Hypothalamus (tissue), 51 donors: ENCODE measurements around the gene ANK3.

Source experiments
- DNase-seq, 51 donors: peaks; one replicate each; lab custom pipeline; 2025; lab: John Stamatoyannopoulos, UW

Gene ANK3

GRCh38 chr10:60414877-60415585, 25.4 kb upstream of the ANK3 start:
- DNase-seq: no peak

- no peak for DNase-seq
Measured at GRCh38 chr10:60414111-60414510, 24.4 kb upstream of the ANK3 start.

DNA sequence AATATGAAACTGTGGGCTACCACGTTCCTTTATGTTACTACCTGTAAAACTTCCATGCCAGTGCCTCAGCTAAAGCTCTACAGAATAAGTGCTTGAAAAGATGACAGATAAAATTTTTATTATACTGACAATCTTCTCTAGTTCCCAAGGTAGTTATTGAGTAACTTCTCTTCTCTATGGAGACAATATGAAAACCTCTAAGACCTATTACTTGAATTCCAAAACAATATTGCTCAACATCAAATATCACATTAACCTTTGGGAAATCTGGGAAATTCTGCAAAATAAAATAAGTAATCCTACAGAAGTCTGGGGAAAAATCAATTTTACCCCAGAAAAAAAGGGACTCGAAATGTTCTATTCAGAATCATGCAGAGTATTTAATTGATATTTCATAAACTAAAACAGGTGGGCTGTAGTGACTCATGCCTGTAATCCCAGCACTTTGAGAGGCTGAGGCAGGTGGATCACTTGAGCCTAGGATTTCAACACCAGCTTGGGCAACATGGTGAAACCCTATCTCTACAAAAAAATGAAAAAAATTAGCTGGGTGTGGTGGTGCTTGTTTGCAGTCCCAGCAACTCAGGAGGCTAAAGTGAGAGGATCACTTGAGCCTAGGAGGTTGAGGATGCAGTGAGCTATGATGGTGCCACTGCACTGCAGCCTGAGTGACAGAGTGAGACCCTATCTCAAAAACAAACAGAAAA, 23.8 kb upstream of the ANK3 start:
- no peak for DNase-seq

- no peak for DNase-seq
Measured at GRCh38 chr10:60410970-60411369, 21.3 kb upstream of the ANK3 start.

GRCh38 chr10:60409202-60409601, 19.5 kb upstream of the ANK3 start:
- no peak for DNase-seq

DNA sequence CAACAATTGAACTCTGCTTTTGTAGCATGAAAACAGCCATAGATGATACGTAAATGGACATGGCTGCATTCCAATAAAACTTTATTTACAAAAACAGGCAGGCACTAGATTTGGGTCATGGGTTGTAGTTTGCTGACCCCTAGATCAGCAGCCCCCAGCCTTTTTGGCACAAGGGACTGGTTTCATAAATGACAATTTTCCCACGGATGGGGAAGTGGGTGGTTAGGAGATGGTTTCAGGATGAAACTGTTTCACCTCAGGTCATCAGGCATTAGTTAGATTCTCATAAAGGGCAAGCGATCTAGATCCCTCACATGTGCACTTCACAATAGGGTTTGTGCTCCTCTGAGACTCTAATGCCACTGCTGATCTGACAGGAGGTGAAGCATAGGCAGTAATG, 16.5 kb upstream of the ANK3 start:
- no peak for DNase-seq

DNA sequence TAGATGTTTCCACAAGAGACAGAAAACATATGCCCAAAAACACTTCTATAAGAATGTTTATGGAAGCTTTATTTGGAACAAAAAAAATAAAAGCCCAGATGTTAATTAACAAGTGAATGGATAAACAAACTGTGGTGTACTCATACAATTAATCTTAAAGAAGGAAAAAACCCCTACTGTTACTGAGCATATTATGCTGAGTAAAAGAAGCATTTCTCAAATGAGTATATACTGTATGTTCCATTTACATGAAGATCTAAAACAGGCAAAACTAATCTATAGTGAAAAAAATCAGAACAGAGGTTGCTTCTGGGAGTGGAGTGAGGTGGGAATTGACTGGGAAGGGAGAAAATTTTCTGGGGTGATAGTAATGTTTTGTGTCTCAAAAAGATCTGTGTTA, 15.5 kb upstream of the ANK3 start:
- no peak for DNase-seq

- DNase-seq: no peak
Measured at GRCh38 chr10:60403168-60403873, 13.6 kb upstream of the ANK3 start.

DNA sequence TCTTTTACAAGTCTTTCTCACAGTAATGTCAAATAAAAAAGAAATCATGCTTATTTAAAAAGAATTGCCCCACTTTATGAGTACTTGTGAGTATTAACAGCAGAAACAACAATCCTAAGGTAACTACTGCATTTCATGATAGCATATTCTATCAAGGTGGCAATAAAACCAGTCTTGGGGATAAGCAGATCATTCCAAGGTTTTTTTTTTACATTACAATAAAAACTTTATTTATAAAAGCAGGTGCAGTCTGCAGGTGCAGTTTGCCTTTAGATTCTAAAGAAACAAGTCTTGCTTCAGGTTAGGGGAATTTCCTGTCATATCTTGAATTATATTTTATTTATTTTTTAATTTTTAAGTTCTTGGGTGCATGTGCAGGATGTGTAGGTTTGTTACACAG, 10.7 kb upstream of the ANK3 start:
- DNase-seq: no peak

GRCh38 chr10:60399328-60399727, 9.7 kb upstream of the ANK3 start:
- DNase-seq: no peak

DNA sequence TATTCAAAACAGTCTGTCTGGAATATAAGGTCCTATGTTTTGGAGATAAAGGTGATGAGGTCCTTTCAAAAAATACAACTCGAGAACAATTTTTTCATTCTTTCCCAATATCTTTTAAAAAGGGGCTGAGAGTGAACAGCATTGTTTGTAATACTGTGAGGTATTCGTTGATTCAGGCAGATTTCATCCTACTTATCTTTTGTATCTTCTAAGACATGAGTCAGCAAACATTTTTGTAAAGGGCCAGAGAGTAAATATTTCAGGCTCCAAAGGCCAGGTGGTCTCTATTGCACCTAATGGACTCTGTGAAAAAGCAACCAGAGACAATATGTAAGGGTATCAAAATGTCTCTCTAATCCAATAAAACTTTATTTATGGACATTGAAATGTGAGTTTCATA, 8.1 kb upstream of the ANK3 start:
- DNase-seq: no peak

GRCh38 chr10:60396766-60397165, 7.1 kb upstream of the ANK3 start:
- no peak for DNase-seq

- no peak for DNase-seq
Measured at GRCh38 chr10:60395711-60396110, 6.0 kb upstream of the ANK3 start.

DNA sequence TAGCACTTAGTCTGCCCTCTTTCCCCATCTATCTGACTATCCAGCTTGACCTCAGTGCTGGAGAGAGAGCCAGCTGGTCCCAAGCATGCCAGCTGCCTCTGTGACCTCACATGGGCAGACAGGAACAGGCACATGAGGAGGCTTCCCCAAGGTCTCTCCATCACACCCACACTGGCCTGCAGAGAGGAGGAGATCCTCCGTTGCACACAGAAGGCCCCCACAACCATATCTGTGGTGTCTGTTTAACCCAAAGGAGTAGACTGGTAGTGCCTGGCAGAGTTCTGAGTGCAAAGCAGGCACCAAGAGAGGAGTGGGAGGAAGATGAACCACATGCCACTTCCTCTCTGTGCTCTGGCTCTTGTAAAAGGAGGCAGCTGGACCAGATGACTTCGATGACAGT, 4.8 kb upstream of the ANK3 start:
- peak in 16 of 51 donors; percentile 9 to 63 (median 28) for DNase-seq

- DNase-seq: peak in 1 of 51 donors; percentile 69
Measured at GRCh38 chr10:60390224-60390626, 550 bp upstream of the ANK3 start.

- DNase-seq: peak in 11 of 51 donors; percentile 13 to 75 (median 28)
Measured at GRCh38 chr10:60388709-60389301, 870 bp downstream of the ANK3 start.

- DNase-seq: no peak
Measured at GRCh38 chr10:60388116-60388625, 1.5 kb downstream of the ANK3 start.

DNA sequence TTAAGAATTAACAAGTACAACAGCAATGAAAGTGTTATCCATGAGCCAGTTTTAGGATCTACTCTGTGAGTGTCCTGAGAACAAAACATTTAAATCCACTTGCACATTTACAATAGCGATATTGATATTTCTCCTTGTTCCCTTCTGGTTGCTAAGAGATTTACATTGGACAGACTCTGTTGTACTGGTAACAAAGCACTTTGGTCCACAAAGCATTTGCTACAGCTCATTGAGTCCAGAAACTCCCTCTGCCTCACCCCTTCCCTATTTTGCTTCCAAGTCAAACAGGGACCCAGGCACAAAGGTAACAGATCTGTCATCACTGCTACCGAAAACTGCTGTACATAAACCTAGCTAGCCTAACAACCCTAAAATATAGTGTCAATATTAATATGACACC, 2.1 kb downstream of the ANK3 start:
- peak in 1 of 51 donors; percentile 37 for DNase-seq

DNA sequence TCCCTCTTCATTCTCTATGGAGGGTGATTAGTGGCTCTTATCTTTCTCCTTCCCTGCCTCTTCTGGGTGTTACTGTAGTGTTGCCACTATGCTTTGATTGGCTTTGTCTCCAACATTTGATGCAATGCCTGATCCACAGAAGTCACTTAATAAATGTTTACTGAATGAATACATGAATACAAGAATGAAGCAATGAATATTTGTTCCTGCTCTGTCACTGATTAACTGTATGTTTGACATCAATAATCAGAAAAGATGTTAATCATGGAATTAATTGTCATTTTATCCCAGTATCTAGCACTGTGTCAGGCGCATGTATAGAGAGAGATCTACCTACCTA, 4.3 kb downstream of the ANK3 start:
- DNase-seq: no peak

GRCh38 chr10:60384708-60385398, 4.8 kb downstream of the ANK3 start:
- peak in 2 of 51 donors; percentile 27 to 31 for DNase-seq

GRCh38 chr10:60384011-60384410, 5.7 kb downstream of the ANK3 start:
- DNase-seq: no peak
